K562 (cell line): ENCODE results near the gene EYA3. TPM values are rescaled to one million over a fixed set of nuclear protein-coding genes. Genes with fewer than 3 reads are reported as not detected.

Experiments
- ATAC-seq: fragments of 200-7000 bp; cut with Tn5 transposase; 3 replicates; pipeline ENCODE4 v1.9.1; 2020; ENCODE audit warnings: moderate library complexity
- BruUV-seq: library from RNA; stranded (reverse); fragments of 400-500 nt; replicated peaks from 2 replicates; lab custom pipeline; 2021; lab: Mats Ljungman, UMichigan
- CTCF ChIA-PET: fragments of 300-600 bp; formaldehyde crosslinking; extraction: SDS; loops from one replicate; lab custom pipeline; 2021; ENCODE audit warnings: low intra/inter-chr PET ratio; lab: Yijun Ruan, JAX
- POLR2A ChIA-PET: fragments of 300-600, 350-650 bp; sonication (Branson Sonifier 250); formaldehyde crosslinking; extraction: SDS; loops from one replicate; lab custom pipeline; 2021; ENCODE audit warnings: antibody characterized with exemption, inconsistent platforms; lab: Yijun Ruan, JAX
- DNase-seq, 4 experiments: peaks; one replicate each; pipeline versions ENCODE4 v3.0.0 to v3.0.0-alpha.2; 2011 to 2018; ENCODE audit warnings: low spot score in 3 of 4, mixed read lengths in 3 of 4; ENCODE audit errors: extremely low read depth in 1 of 4
- FAIRE-seq: peaks from 2 replicates; lab custom pipeline; 2011; peaks lifted over from hg19 to GRCh38; lab: Jason Lieb, UNC
- H2AFZ ChIP-seq: 2 replicates; pipeline ENCODE4 v1.6.0; 2011; ENCODE audit warnings: low read depth, low read length, control low read depth, inconsistent platforms
- H3K27ac ChIP-seq: fragments of 200-600 bp; 3 replicates; pipeline ENCODE4 v1.8.0; 2011; ENCODE audit warnings: low read depth, mild to moderate bottlenecking, control low read depth, inconsistent platforms, low read length, moderate library complexity, mixed read lengths; ENCODE audit errors: extremely low read depth
- H3K27me3 ChIP-seq, 2 experiments: fragments of 300-600 bp in 1 of 2; 2 replicates in 1 of 2; 3 replicates in 1 of 2; pipeline versions ENCODE4 v1.6.0 to v1.8.0; 2011; ENCODE audit warnings: inconsistent platforms in 2 of 2, low read length in 2 of 2, mild to moderate bottlenecking in 1 of 2, mixed read lengths in 1 of 2, moderate library complexity in 1 of 2; ENCODE audit not compliant: control insufficient read depth in 2 of 2, insufficient read depth in 2 of 2
- H3K36me3 ChIP-seq: fragments of 300-600 bp; 3 replicates; pipeline ENCODE4 v1.8.0; 2011; ENCODE audit warnings: mild to moderate bottlenecking, low read length, inconsistent platforms; ENCODE audit not compliant: control insufficient read depth, insufficient read depth
- H3K4me1 ChIP-seq, 2 experiments: fragments of 200-600 bp in 1 of 2; replicated peaks in 1 of 2; 2 replicates in 1 of 2; 3 replicates in 1 of 2; pipeline versions ENCODE4 v1.5.1 to v1.8.0; 2011; ENCODE audit warnings: inconsistent platforms in 2 of 2, low read length in 2 of 2, mild to moderate bottlenecking in 1 of 2, mixed read lengths in 1 of 2, moderate library complexity in 1 of 2; ENCODE audit not compliant: control insufficient read depth in 2 of 2, insufficient read depth in 2 of 2
- H3K4me2 ChIP-seq: 2 replicates; pipeline ENCODE4 v1.6.1; 2011; ENCODE audit warnings: low read length, control low read depth, inconsistent platforms, mixed read lengths; ENCODE audit not compliant: insufficient read depth
- H3K4me3 ChIP-seq: fragments of 200-600 bp; sonication (generic), shearing (Covaris generic); 2 replicates; pipeline ENCODE4 v1.5.1; 2016; ENCODE audit warnings: control low read depth, inconsistent platforms
- H3K79me2 ChIP-seq: fragments of 200-600 bp; 3 replicates; pipeline ENCODE4 v1.8.0; 2011; ENCODE audit warnings: low read length, inconsistent platforms; ENCODE audit not compliant: control insufficient read depth, insufficient read depth
- H3K9ac ChIP-seq, 2 experiments: 2 replicates each; pipeline versions ENCODE4 v1.6.0 to v1.6.1; 2011; ENCODE audit warnings: low read depth in 2 of 2, low read length in 2 of 2, control low read depth in 1 of 2, inconsistent platforms in 1 of 2, mild to moderate bottlenecking in 1 of 2, mixed read lengths in 1 of 2; ENCODE audit not compliant: insufficient read depth in 1 of 2
- H3K9me1 ChIP-seq: one replicate; pipeline ENCODE4 v1.6.0; 2011; ENCODE audit warnings: inconsistent platforms, mild to moderate bottlenecking, low read length, moderate library complexity; ENCODE audit not compliant: control insufficient read depth, insufficient read depth
- H3K9me3 ChIP-seq: replicated peaks from 2 replicates; pipeline ENCODE4 v1.5.1; 2011; ENCODE audit warnings: low read depth, low read length, inconsistent platforms; ENCODE audit not compliant: control insufficient read depth, insufficient read depth
- H4K20me1 ChIP-seq: replicated peaks from 2 replicates; pipeline ENCODE4 v1.6.1; 2011; ENCODE audit warnings: low read length, inconsistent platforms, mixed read lengths; ENCODE audit not compliant: control insufficient read depth, insufficient read depth
- CBFA2T3 ChIP-seq: fragments of 450-650 bp; IDR thresholded peaks from 2 replicates; pipeline ENCODE4 v1.6.1; 2017
- FOXP1 ChIP-seq: sonication (generic); formaldehyde crosslinking; IDR thresholded peaks from 2 replicates; pipeline ENCODE4 v1.8.0; 2022; ENCODE audit warnings: mild to moderate bottlenecking, missing genetic modification reagents
- HDAC2 ChIP-seq: fragments of 450-650 bp; IDR thresholded peaks from 2 replicates; pipeline ENCODE4 v1.6.1; 2016; ENCODE audit warnings: mild to moderate bottlenecking
- POLR2G ChIP-seq: fragments of 200-400 bp; formaldehyde crosslinking; IDR thresholded peaks from 2 replicates; pipeline ENCODE4 v1.6.1; 2017; ENCODE audit warnings: low read depth, mild to moderate bottlenecking, antibody characterized with exemption, low read length, moderate library complexity
- SREBF1 ChIP-seq: fragments of 150-350 bp; IDR thresholded peaks from 2 replicates; pipeline ENCODE4 v1.6.1; 2014; ENCODE audit warnings: antibody characterized with exemption, low read depth, low read length, borderline replicate concordance
- TGIF2 ChIP-seq: sonication (generic); formaldehyde crosslinking; IDR thresholded peaks from 2 replicates; pipeline ENCODE4 v1.8.1; 2022; ENCODE audit warnings: mild to moderate bottlenecking, missing genetic modification reagents, moderate library complexity
- WGBS: fragments of 100-300 bp; shearing (Covaris generic); methylation state at CpG from one replicate; pipeline ENCODE4 v1.1.6; 2016; ENCODE audit warnings: low coverage, mixed read lengths; ENCODE audit not compliant: insufficient coverage; ENCODE audit errors: missing lambda C conversion rate; 5-methylcytosine and 5-hydroxymethylcytosine counted together
- in situ Hi-C: fragments of 300-500 bp; cut with MboI; formaldehyde crosslinking; loops from 4 replicates; pipeline ENCODE4 v1.15.0; 2018; ENCODE audit warnings: inconsistent platforms, mixed read lengths
- intact Hi-C: fragments of 100-400 bp; cut with micrococcal nuclease; formaldehyde crosslinking; loops from 2 replicates; pipeline ENCODE4 v1.14.2; 2022
- polyA plus RNA-seq, 8 experiments: library from polyadenylated mRNA; depleted of rRNA in 4 of 8; stranded (reverse) in 5 of 8; unstranded in 3 of 8; fragments of >200 nt; fragmentation: Nextera tagmentation in 2 of 8; fragmentation: Illumina TruSeq in 1 of 8; extraction: Ambion mirVana in 2 of 8; extraction: Trizol in 1 of 8; gene quantifications; 2 replicates each; pipeline versions ENCODE4 v1.2.1 to v1.2.3, GENCODE V29; 2011 to 2014; ENCODE audit warnings: inconsistent platforms in 1 of 8, missing spikeins in 1 of 8
- total RNA-seq, 7 experiments: library from RNA; depleted of rRNA in 6 of 7; stranded (reverse); fragments of >200 nt in 6 of 7; fragmentation: Illumina TruSeq in 2 of 7; extraction: Trizol in 2 of 7; gene quantifications; 2 replicates each; pipeline versions ENCODE4 v1.2.1 to v1.2.3, GENCODE V29; 2011 to 2021; ENCODE audit warnings: low replicate concordance in 1 of 7
- TF ChIP-seq, protein P1 (sequence below): sonication (generic); formaldehyde crosslinking; IDR thresholded peaks from 2 replicates; pipeline ENCODE4 v1.4.0; 2020; ENCODE audit warnings: mild to moderate bottlenecking, missing genetic modification reagents
- TF ChIP-seq, protein P2 (sequence below), 2 experiments: fragments of 450-650 bp; IDR thresholded peaks; 2 replicates each; pipeline ENCODE4 v1.6.1; 2018; ENCODE audit warnings: mild to moderate bottlenecking in 2 of 2, low read depth in 1 of 2; ENCODE audit not compliant: partially characterized antibody in 2 of 2
- TF ChIP-seq, protein P3 (sequence below): fragments of 250-450 bp; sonication (Bioruptor Pico); IDR thresholded peaks from 2 replicates; pipeline ENCODE4 v1.8.0; 2022; ENCODE audit warnings: inconsistent platforms, mild to moderate bottlenecking, moderate library complexity, borderline replicate concordance
- TF ChIP-seq, protein P4 (sequence below): fragments of 450-650 bp; IDR thresholded peaks from 2 replicates; pipeline ENCODE4 v1.6.1; 2017; ENCODE audit warnings: mild to moderate bottlenecking, moderate library complexity

Gene EYA3
- total and polyA plus RNA-seq, 9 of the 15 experiments (the other 6 are each of a cell fraction or from before 2014, with no cell fraction given): 21.7 to 64.0 (median 43.6) TPM

DNA sequence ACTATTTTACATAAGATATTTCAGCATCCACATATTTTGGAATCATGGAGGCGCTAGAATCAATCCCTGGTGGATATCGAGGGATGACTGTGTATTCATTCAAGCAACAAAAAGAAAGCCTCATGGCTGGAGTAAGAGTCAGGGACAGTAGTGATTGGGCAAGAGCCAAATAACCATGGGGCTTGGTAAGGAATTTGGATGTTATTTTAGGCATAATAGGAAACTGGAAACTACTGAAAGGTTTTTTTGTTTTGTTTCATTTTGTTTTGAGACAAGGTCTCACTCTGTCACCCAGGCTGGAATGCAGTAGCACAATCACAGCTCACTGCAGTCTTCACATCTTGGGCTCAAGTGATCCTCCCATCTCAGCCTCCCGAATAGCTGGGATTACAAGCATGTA lies 33.8 kb upstream of the EYA3 start:
- Histone ChIP-seq H3K9ac (no peak overlapping the region), H2AFZ (no peak overlapping the region), H3K4me2 (no peak overlapping the region), H3K4me3 (no peak overlapping the region), H3K27me3 (no peaks in the 10 kb centered on the region; a peak in 1 of 5 replicates), H3K4me1 (peaks cover 7 to 8% of the 10 kb centered on the region in 2 experiments; a peak in 3 of 5 replicates), H4K20me1 (no peaks in the 10 kb centered on the region), H3K9me1 (no peaks in the 10 kb centered on the region), H3K27ac (no peak overlapping the region), H3K79me2 (no peaks in the 10 kb centered on the region), H3K36me3 (no peaks in the 10 kb centered on the region), H3K9me3 (no peaks in the 10 kb centered on the region)
- POLR2A ChIA-PET: interaction anchor here (1.3 kb wide), 1 partner anchor 12 kb away, joined by 7 read pairs; no protein-coding TSS in a partner anchor
- ATAC-seq (no peak), FAIRE-seq (no peak), DNase-seq (no peak)
- intact Hi-C loops (no loop called here), in situ Hi-C loops (loop anchor here (10.0 kb wide), 1 partner anchor 913 kb away; no protein-coding TSS in a partner anchor)
- TF ChIP-seq, protein P1, sequence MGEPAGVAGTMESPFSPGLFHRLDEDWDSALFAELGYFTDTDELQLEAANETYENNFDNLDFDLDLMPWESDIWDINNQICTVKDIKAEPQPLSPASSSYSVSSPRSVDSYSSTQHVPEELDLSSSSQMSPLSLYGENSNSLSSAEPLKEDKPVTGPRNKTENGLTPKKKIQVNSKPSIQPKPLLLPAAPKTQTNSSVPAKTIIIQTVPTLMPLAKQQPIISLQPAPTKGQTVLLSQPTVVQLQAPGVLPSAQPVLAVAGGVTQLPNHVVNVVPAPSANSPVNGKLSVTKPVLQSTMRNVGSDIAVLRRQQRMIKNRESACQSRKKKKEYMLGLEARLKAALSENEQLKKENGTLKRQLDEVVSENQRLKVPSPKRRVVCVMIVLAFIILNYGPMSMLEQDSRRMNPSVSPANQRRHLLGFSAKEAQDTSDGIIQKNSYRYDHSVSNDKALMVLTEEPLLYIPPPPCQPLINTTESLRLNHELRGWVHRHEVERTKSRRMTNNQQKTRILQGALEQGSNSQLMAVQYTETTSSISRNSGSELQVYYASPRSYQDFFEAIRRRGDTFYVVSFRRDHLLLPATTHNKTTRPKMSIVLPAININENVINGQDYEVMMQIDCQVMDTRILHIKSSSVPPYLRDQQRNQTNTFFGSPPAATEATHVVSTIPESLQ: no peak
- TF ChIP-seq, protein P2, sequence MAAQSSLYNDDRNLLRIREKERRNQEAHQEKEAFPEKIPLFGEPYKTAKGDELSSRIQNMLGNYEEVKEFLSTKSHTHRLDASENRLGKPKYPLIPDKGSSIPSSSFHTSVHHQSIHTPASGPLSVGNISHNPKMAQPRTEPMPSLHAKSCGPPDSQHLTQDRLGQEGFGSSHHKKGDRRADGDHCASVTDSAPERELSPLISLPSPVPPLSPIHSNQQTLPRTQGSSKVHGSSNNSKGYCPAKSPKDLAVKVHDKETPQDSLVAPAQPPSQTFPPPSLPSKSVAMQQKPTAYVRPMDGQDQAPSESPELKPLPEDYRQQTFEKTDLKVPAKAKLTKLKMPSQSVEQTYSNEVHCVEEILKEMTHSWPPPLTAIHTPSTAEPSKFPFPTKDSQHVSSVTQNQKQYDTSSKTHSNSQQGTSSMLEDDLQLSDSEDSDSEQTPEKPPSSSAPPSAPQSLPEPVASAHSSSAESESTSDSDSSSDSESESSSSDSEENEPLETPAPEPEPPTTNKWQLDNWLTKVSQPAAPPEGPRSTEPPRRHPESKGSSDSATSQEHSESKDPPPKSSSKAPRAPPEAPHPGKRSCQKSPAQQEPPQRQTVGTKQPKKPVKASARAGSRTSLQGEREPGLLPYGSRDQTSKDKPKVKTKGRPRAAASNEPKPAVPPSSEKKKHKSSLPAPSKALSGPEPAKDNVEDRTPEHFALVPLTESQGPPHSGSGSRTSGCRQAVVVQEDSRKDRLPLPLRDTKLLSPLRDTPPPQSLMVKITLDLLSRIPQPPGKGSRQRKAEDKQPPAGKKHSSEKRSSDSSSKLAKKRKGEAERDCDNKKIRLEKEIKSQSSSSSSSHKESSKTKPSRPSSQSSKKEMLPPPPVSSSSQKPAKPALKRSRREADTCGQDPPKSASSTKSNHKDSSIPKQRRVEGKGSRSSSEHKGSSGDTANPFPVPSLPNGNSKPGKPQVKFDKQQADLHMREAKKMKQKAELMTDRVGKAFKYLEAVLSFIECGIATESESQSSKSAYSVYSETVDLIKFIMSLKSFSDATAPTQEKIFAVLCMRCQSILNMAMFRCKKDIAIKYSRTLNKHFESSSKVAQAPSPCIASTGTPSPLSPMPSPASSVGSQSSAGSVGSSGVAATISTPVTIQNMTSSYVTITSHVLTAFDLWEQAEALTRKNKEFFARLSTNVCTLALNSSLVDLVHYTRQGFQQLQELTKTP (IDR thresholded peaks at IDR 0.05; ENCODE audit: low read depth in 1 of 2, partially characterized antibody in 2 of 2): no peak
- TF ChIP-seq TGIF2 (CRISPR knock-in tag): no peak
- TF ChIP-seq, protein P3, sequence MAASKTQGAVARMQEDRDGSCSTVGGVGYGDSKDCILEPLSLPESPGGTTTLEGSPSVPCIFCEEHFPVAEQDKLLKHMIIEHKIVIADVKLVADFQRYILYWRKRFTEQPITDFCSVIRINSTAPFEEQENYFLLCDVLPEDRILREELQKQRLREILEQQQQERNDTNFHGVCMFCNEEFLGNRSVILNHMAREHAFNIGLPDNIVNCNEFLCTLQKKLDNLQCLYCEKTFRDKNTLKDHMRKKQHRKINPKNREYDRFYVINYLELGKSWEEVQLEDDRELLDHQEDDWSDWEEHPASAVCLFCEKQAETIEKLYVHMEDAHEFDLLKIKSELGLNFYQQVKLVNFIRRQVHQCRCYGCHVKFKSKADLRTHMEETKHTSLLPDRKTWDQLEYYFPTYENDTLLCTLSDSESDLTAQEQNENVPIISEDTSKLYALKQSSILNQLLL (CRISPR knock-in tag): no peak
- TF ChIP-seq CBFA2T3: no peak
- TF ChIP-seq SREBF1: no peak
- no peak for TF ChIP-seq HDAC2
- TF ChIP-seq, protein P4, sequence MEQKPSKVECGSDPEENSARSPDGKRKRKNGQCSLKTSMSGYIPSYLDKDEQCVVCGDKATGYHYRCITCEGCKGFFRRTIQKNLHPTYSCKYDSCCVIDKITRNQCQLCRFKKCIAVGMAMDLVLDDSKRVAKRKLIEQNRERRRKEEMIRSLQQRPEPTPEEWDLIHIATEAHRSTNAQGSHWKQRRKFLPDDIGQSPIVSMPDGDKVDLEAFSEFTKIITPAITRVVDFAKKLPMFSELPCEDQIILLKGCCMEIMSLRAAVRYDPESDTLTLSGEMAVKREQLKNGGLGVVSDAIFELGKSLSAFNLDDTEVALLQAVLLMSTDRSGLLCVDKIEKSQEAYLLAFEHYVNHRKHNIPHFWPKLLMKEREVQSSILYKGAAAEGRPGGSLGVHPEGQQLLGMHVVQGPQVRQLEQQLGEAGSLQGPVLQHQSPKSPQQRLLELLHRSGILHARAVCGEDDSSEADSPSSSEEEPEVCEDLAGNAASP: no peak
- no peak for TF ChIP-seq FOXP1 (CRISPR knock-in tag)
- TF ChIP-seq POLR2G: no peak
- no TSS peak for BruUV-seq
- CTCF ChIA-PET: no interaction called here
- WGBS: 42% methylated on average over 3 of the region's 3 CpGs
